Measurements from ENCODE around the gene APEH.

DNA sequence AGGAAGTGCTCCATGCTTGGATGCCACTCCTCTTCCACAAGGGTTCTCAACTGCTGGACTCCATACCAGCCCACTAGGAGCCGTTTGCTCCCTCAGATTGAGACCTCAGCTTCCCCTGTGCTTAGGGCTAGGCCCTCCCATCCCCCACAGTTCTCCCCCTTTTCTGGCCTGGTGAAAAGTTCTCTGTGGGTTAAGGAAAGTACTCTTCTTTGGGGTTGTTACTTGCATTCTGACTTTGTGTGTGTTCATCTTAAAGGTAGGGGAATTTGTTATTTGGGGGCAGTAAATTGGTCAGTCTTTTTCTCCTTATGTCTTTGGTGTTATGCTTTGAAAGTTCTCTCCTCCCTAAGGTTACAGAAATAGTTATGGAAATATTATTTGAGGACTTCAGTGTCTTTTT is 24.0 kb upstream of the APEH start:
- TF ChIP-seq FOXA2 (IDR thresholded peaks at IDR 0.05): no peak
- TF ChIP-seq CTCF (IDR thresholded peaks at IDR 0.05; ENCODE audit: low read depth, low read length, missing input control): no peak
- no peak for TF ChIP-seq RAD21 (IDR thresholded peaks at IDR 0.05)

Data from liver (tissue), 3 donors.